GM18502 (cell line): ENCODE results near the gene YY1AP1.
"Not testable (repeated sequence)": the region's sequence is repeated elsewhere in the genome, so short reads cannot be mapped to it uniquely, and the experiment has no call there.

Experiments used
- ATAC-seq: cut with Tn5 transposase; IDR thresholded peaks from one replicate; pipeline ENCODE4 v1.9.1; 2021; ENCODE audit warnings: mild to moderate bottlenecking; ENCODE audit not compliant: unreplicated experiment, poor library complexity

Gene YY1AP1

GRCh38 chr1:155649676-155650075 lies 38.9 kb downstream of the YY1AP1 start:
- no peak for ATAC-seq

- no peak for ATAC-seq
Observed at GRCh38 chr1:155648207-155649147, 40.1 kb downstream of the YY1AP1 start.

GRCh38 chr1:155646307-155646706 lies 42.3 kb downstream of the YY1AP1 start:
- no peak for ATAC-seq

- ATAC-seq: no peak
Observed at GRCh38 chr1:155645648-155646047, 42.9 kb downstream of the YY1AP1 start.

- ATAC-seq: no peak
Observed at GRCh38 chr1:155645034-155645598, 43.5 kb downstream of the YY1AP1 start.

GRCh38 chr1:155643230-155643629 lies 45.3 kb downstream of the YY1AP1 start:
- no peak for ATAC-seq

GRCh38 chr1:155642559-155643180 lies 45.9 kb downstream of the YY1AP1 start:
- ATAC-seq: not testable (repeated sequence)

- no peak for ATAC-seq
Observed at GRCh38 chr1:155640367-155640766, 48.2 kb downstream of the YY1AP1 start.

GRCh38 chr1:155636397-155637153 lies 52.0 kb downstream of the YY1AP1 start:
- no peak for ATAC-seq

GRCh38 chr1:155626428-155626827 lies 62.1 kb downstream of the YY1AP1 start:
- not testable (repeated sequence) for ATAC-seq

- ATAC-seq: no peak
Observed at GRCh38 chr1:155623357-155623756, 65.2 kb downstream of the YY1AP1 start.

- ATAC-seq: no peak
Observed at GRCh38 chr1:155622191-155622590, 66.4 kb downstream of the YY1AP1 start.

- not testable (repeated sequence) for ATAC-seq
Observed at GRCh38 chr1:155613226-155613625, 75.3 kb downstream of the YY1AP1 start.

GRCh38 chr1:155610257-155610647 lies 78.3 kb downstream of the YY1AP1 start:
- ATAC-seq: peak; percentile 27

GRCh38 chr1:155609515-155610256 lies 78.9 kb downstream of the YY1AP1 start, which contains the start of gene MSTO1:
MSTO1 (plus strand) TSS chr1:155610218; CDS start chr1:155610249, 31 bp downstream.
- peak; percentile 92 for ATAC-seq
